Vagina (tissue), 2 donors: Measurements from ENCODE around the gene CHRNA7.

ENCODE experiments used
- POLR2A ChIP-seq, 2 donors: fragments of 450-650 bp; IDR thresholded peaks; one replicate each; pipeline ENCODE4 v1.6.1; 2017; ENCODE audit warnings: antibody characterized with exemption in 2 of 2, mild to moderate bottlenecking in 2 of 2, moderate library complexity in 2 of 2
- POLR2AphosphoS5 ChIP-seq, 2 donors: sonication (generic); formaldehyde crosslinking; IDR thresholded peaks; one replicate each; pipeline ENCODE4 v1.9.0; 2017; ENCODE audit warnings: antibody characterized with exemption in 2 of 2, mild to moderate bottlenecking in 2 of 2, low read depth in 1 of 2; ENCODE audit not compliant: insufficient read depth in 1 of 2
- TF ChIP-seq, protein P1 (sequence below), 3 experiments: fragments of 450-650 bp in 2 of 3; fragments of 200-600 bp in 1 of 3; sonication (generic) in 1 of 3; IDR thresholded peaks; one replicate each; pipeline ENCODE4 v1.5.1; 2017 to 2019; ENCODE audit warnings: antibody characterized with exemption in 3 of 3, mild to moderate bottlenecking in 2 of 3, moderate library complexity in 2 of 3

GRCh38 chr15:32120577-32121383, 90.5 kb downstream of the CHRNA7 start:
- TF ChIP-seq, protein P1, sequence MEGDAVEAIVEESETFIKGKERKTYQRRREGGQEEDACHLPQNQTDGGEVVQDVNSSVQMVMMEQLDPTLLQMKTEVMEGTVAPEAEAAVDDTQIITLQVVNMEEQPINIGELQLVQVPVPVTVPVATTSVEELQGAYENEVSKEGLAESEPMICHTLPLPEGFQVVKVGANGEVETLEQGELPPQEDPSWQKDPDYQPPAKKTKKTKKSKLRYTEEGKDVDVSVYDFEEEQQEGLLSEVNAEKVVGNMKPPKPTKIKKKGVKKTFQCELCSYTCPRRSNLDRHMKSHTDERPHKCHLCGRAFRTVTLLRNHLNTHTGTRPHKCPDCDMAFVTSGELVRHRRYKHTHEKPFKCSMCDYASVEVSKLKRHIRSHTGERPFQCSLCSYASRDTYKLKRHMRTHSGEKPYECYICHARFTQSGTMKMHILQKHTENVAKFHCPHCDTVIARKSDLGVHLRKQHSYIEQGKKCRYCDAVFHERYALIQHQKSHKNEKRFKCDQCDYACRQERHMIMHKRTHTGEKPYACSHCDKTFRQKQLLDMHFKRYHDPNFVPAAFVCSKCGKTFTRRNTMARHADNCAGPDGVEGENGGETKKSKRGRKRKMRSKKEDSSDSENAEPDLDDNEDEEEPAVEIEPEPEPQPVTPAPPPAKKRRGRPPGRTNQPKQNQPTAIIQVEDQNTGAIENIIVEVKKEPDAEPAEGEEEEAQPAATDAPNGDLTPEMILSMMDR (IDR thresholded peaks at IDR 0.05) = no peak
- no peak for TF ChIP-seq POLR2A (IDR thresholded peaks at IDR 0.05)
- TF ChIP-seq POLR2AphosphoS5 (IDR thresholded peaks at IDR 0.05; ENCODE audit: insufficient read depth in 1 of 2, low read depth in 1 of 2) = no peak
